K562 (cell line): Measurements from ENCODE around the gene LAGE3. TPM values are rescaled to one million over a fixed set of nuclear protein-coding genes. Genes with fewer than 3 reads are reported as not detected.
A peak's percentile ranks its signal among the peaks of the same experiment; 100 is the strongest.

Experiments used
- ATAC-seq: fragments of 200-7000 bp; cut with Tn5 transposase; 3 replicates; pipeline ENCODE4 v1.9.1; 2020; ENCODE audit warnings: moderate library complexity
- BruUV-seq: library from RNA; stranded (reverse); fragments of 400-500 nt; replicated peaks from 2 replicates; lab custom pipeline; 2021; lab: Mats Ljungman, UMichigan
- CTCF ChIA-PET: fragments of 300-600 bp; formaldehyde crosslinking; extraction: SDS; loops from one replicate; lab custom pipeline; 2021; ENCODE audit warnings: low intra/inter-chr PET ratio; lab: Yijun Ruan, JAX
- POLR2A ChIA-PET: fragments of 300-600, 350-650 bp; sonication (Branson Sonifier 250); formaldehyde crosslinking; extraction: SDS; loops from one replicate; lab custom pipeline; 2021; ENCODE audit warnings: antibody characterized with exemption, inconsistent platforms; lab: Yijun Ruan, JAX
- DNase-seq, 4 experiments: peaks; one replicate each; pipeline versions ENCODE4 v3.0.0 to v3.0.0-alpha.2; 2011 to 2018; ENCODE audit warnings: low spot score in 3 of 4, mixed read lengths in 3 of 4; ENCODE audit errors: extremely low read depth in 1 of 4
- FAIRE-seq: peaks from 2 replicates; lab custom pipeline; 2011; peaks lifted over from hg19 to GRCh38; lab: Jason Lieb, UNC
- H2AFZ ChIP-seq: 2 replicates; pipeline ENCODE4 v1.6.0; 2011; ENCODE audit warnings: low read depth, low read length, control low read depth, inconsistent platforms
- H3K27ac ChIP-seq: fragments of 200-600 bp; 3 replicates; pipeline ENCODE4 v1.8.0; 2011; ENCODE audit warnings: low read depth, mild to moderate bottlenecking, control low read depth, inconsistent platforms, low read length, moderate library complexity, mixed read lengths; ENCODE audit errors: extremely low read depth
- H3K27me3 ChIP-seq, 2 experiments: fragments of 300-600 bp in 1 of 2; 2 replicates in 1 of 2; 3 replicates in 1 of 2; pipeline versions ENCODE4 v1.6.0 to v1.8.0; 2011; ENCODE audit warnings: inconsistent platforms in 2 of 2, low read length in 2 of 2, mild to moderate bottlenecking in 1 of 2, mixed read lengths in 1 of 2, moderate library complexity in 1 of 2; ENCODE audit not compliant: control insufficient read depth in 2 of 2, insufficient read depth in 2 of 2
- H3K36me3 ChIP-seq: fragments of 300-600 bp; 3 replicates; pipeline ENCODE4 v1.8.0; 2011; ENCODE audit warnings: mild to moderate bottlenecking, low read length, inconsistent platforms; ENCODE audit not compliant: control insufficient read depth, insufficient read depth
- H3K4me1 ChIP-seq, 2 experiments: fragments of 200-600 bp in 1 of 2; replicated peaks in 1 of 2; 2 replicates in 1 of 2; 3 replicates in 1 of 2; pipeline versions ENCODE4 v1.5.1 to v1.8.0; 2011; ENCODE audit warnings: inconsistent platforms in 2 of 2, low read length in 2 of 2, mild to moderate bottlenecking in 1 of 2, mixed read lengths in 1 of 2, moderate library complexity in 1 of 2; ENCODE audit not compliant: control insufficient read depth in 2 of 2, insufficient read depth in 2 of 2
- H3K4me2 ChIP-seq: 2 replicates; pipeline ENCODE4 v1.6.1; 2011; ENCODE audit warnings: low read length, control low read depth, inconsistent platforms, mixed read lengths; ENCODE audit not compliant: insufficient read depth
- H3K4me3 ChIP-seq: fragments of 200-600 bp; sonication (generic), shearing (Covaris generic); 2 replicates; pipeline ENCODE4 v1.5.1; 2016; ENCODE audit warnings: control low read depth, inconsistent platforms
- H3K79me2 ChIP-seq: fragments of 200-600 bp; 3 replicates; pipeline ENCODE4 v1.8.0; 2011; ENCODE audit warnings: low read length, inconsistent platforms; ENCODE audit not compliant: control insufficient read depth, insufficient read depth
- H3K9ac ChIP-seq, 2 experiments: 2 replicates each; pipeline versions ENCODE4 v1.6.0 to v1.6.1; 2011; ENCODE audit warnings: low read depth in 2 of 2, low read length in 2 of 2, control low read depth in 1 of 2, inconsistent platforms in 1 of 2, mild to moderate bottlenecking in 1 of 2, mixed read lengths in 1 of 2; ENCODE audit not compliant: insufficient read depth in 1 of 2
- H3K9me1 ChIP-seq: one replicate; pipeline ENCODE4 v1.6.0; 2011; ENCODE audit warnings: inconsistent platforms, mild to moderate bottlenecking, low read length, moderate library complexity; ENCODE audit not compliant: control insufficient read depth, insufficient read depth
- H3K9me3 ChIP-seq: replicated peaks from 2 replicates; pipeline ENCODE4 v1.5.1; 2011; ENCODE audit warnings: low read depth, low read length, inconsistent platforms; ENCODE audit not compliant: control insufficient read depth, insufficient read depth
- H4K20me1 ChIP-seq: replicated peaks from 2 replicates; pipeline ENCODE4 v1.6.1; 2011; ENCODE audit warnings: low read length, inconsistent platforms, mixed read lengths; ENCODE audit not compliant: control insufficient read depth, insufficient read depth
- CBFA2T3 ChIP-seq: fragments of 450-650 bp; IDR thresholded peaks from 2 replicates; pipeline ENCODE4 v1.6.1; 2017
- DACH1 ChIP-seq: fragments of 450-650 bp; IDR thresholded peaks from 2 replicates; pipeline ENCODE4 v1.6.1; 2018; ENCODE audit not compliant: partially characterized antibody
- HOXB6 ChIP-seq: fragments of 250-450 bp; sonication (Bioruptor Pico); IDR thresholded peaks from 2 replicates; pipeline ENCODE4 v1.5.1; 2022; ENCODE audit warnings: mild to moderate bottlenecking, borderline replicate concordance
- NFIC ChIP-seq: fragments of 450-650 bp; IDR thresholded peaks from 2 replicates; pipeline ENCODE4 v1.6.1; 2017; ENCODE audit warnings: mild to moderate bottlenecking, inconsistent platforms
- POLR2G ChIP-seq: fragments of 200-400 bp; formaldehyde crosslinking; IDR thresholded peaks from 2 replicates; pipeline ENCODE4 v1.6.1; 2017; ENCODE audit warnings: low read depth, mild to moderate bottlenecking, antibody characterized with exemption, low read length, moderate library complexity
- U2AF1 ChIP-seq: fragments of 200-400 bp; formaldehyde crosslinking; optimal IDR thresholded peaks from 2 replicates; pipeline ENCODE3; 2017; ENCODE audit warnings: mild to moderate bottlenecking, low read depth, low read length, moderate library complexity
- YY1 ChIP-seq, 3 experiments: IDR thresholded peaks; 2 replicates each; pipeline ENCODE4 v1.6.1; 2011; ENCODE audit warnings: low read length in 2 of 3, mild to moderate bottlenecking in 2 of 3, moderate library complexity in 2 of 3, borderline replicate concordance in 1 of 3, control low read depth in 1 of 3, low read depth in 1 of 3; ENCODE audit not compliant: insufficient read depth in 3 of 3, insufficient replicate concordance in 2 of 3, control insufficient read depth in 1 of 3, insufficient read length in 1 of 3; ENCODE audit errors: extremely low read depth in 1 of 3
- ZNF253 ChIP-seq: fragments of 250-450 bp; sonication (Bioruptor Pico); conservative IDR thresholded peaks from 2 replicates; pipeline ENCODE4 v1.6.1; 2021; ENCODE audit warnings: mild to moderate bottlenecking
- WGBS: fragments of 100-300 bp; shearing (Covaris generic); methylation state at CpG from one replicate; pipeline ENCODE4 v1.1.6; 2016; ENCODE audit warnings: low coverage, mixed read lengths; ENCODE audit not compliant: insufficient coverage; ENCODE audit errors: missing lambda C conversion rate; 5-methylcytosine and 5-hydroxymethylcytosine counted together
- in situ Hi-C: fragments of 300-500 bp; cut with MboI; formaldehyde crosslinking; loops from 4 replicates; pipeline ENCODE4 v1.15.0; 2018; ENCODE audit warnings: inconsistent platforms, mixed read lengths
- intact Hi-C: fragments of 100-400 bp; cut with micrococcal nuclease; formaldehyde crosslinking; loops from 2 replicates; pipeline ENCODE4 v1.14.2; 2022
- polyA plus RNA-seq, 8 experiments: library from polyadenylated mRNA; depleted of rRNA in 4 of 8; stranded (reverse) in 5 of 8; unstranded in 3 of 8; fragments of >200 nt; fragmentation: Nextera tagmentation in 2 of 8; fragmentation: Illumina TruSeq in 1 of 8; extraction: Ambion mirVana in 2 of 8; extraction: Trizol in 1 of 8; gene quantifications; 2 replicates each; pipeline versions ENCODE4 v1.2.1 to v1.2.3, GENCODE V29; 2011 to 2014; ENCODE audit warnings: inconsistent platforms in 1 of 8, missing spikeins in 1 of 8
- total RNA-seq, 7 experiments: library from RNA; depleted of rRNA in 6 of 7; stranded (reverse); fragments of >200 nt in 6 of 7; fragmentation: Illumina TruSeq in 2 of 7; extraction: Trizol in 2 of 7; gene quantifications; 2 replicates each; pipeline versions ENCODE4 v1.2.1 to v1.2.3, GENCODE V29; 2011 to 2021; ENCODE audit warnings: low replicate concordance in 1 of 7
- TF ChIP-seq, protein P1 (sequence below): sonication (generic); formaldehyde crosslinking; IDR thresholded peaks from 2 replicates; pipeline ENCODE4 v1.4.0; 2020; ENCODE audit warnings: mild to moderate bottlenecking, missing genetic modification reagents
- TF ChIP-seq, protein P2 (sequence below): fragments of 450-650 bp; IDR thresholded peaks from 2 replicates; pipeline ENCODE4 v1.6.1; 2016
- TF ChIP-seq, protein P3 (sequence below), 2 experiments: fragments of 250-450 bp in 1 of 2; fragments of 450-650 bp in 1 of 2; sonication (Bioruptor Pico) in 1 of 2; IDR thresholded peaks; 2 replicates each; pipeline versions ENCODE4 v1.6.1 to v1.8.0; 2016 to 2021; ENCODE audit warnings: mild to moderate bottlenecking in 2 of 2, moderate library complexity in 2 of 2, missing compliant biosample characterization in 1 of 2, missing genetic modification characterization in 1 of 2
- TF ChIP-seq, protein P4 (sequence below): sonication (generic); formaldehyde crosslinking; IDR thresholded peaks from 2 replicates; pipeline ENCODE4 v1.8.0; 2022; ENCODE audit warnings: missing genetic modification reagents, mild to moderate bottlenecking, moderate library complexity, borderline replicate concordance

The LAGE3 gene
- total and polyA plus RNA-seq, 9 of the 15 experiments (the other 6 are each of a cell fraction or from before 2014, with no cell fraction given) = 28.2 to 125 (median 35.8) TPM

DNA sequence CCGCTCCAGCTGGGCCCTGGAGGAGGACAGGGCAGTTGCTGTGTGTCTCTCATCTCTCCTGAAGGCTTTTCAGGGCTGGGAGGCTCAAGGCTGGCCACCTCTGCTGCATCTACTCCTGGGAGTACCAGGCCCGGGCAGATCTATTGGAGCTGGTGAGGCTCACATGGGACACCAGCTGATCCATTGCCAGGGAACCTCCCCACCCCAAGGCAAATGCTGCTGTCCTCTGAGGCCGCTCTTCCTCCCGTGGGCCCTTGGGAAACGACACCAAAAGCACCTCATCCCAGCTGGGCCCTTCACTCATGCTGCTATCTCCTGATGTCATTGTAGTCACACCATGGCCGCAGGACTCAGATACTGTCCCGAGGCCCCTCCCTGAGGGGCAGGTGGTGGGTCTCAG is 3.7 kb upstream of the LAGE3 start:
- FAIRE-seq (no peak), DNase-seq (peak in 2 of 4 experiments; percentile 15 to 61), ATAC-seq (no peak)
- Histone ChIP-seq H4K20me1 (no peaks in the 10 kb centered on the region), H3K4me2 (peak overlapping the region; percentile 91; the same call in 1 of the 2 replicates), H2AFZ (no peak overlapping the region), H3K9me1 (no peaks in the 10 kb centered on the region), H3K4me1 (peaks cover 47 to 81% of the 10 kb centered on the region in 2 experiments), H3K4me3 (no peak overlapping the region), H3K9me3 (no peaks in the 10 kb centered on the region), H3K27ac (peak overlapping the region; percentile 87), H3K36me3 (peaks cover 35% of the 10 kb centered on the region), H3K27me3 (no peaks in the 10 kb centered on the region), H3K9ac (peak overlapping the region; percentile 84 to 88; a peak in 3 of 4 replicates), H3K79me2 (peaks cover 52% of the 10 kb centered on the region)
- TF ChIP-seq, protein P1, sequence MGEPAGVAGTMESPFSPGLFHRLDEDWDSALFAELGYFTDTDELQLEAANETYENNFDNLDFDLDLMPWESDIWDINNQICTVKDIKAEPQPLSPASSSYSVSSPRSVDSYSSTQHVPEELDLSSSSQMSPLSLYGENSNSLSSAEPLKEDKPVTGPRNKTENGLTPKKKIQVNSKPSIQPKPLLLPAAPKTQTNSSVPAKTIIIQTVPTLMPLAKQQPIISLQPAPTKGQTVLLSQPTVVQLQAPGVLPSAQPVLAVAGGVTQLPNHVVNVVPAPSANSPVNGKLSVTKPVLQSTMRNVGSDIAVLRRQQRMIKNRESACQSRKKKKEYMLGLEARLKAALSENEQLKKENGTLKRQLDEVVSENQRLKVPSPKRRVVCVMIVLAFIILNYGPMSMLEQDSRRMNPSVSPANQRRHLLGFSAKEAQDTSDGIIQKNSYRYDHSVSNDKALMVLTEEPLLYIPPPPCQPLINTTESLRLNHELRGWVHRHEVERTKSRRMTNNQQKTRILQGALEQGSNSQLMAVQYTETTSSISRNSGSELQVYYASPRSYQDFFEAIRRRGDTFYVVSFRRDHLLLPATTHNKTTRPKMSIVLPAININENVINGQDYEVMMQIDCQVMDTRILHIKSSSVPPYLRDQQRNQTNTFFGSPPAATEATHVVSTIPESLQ (CRISPR knock-in tag) = no peak
- peak; percentile 53 for TF ChIP-seq DACH1
- TF ChIP-seq, protein P2, sequence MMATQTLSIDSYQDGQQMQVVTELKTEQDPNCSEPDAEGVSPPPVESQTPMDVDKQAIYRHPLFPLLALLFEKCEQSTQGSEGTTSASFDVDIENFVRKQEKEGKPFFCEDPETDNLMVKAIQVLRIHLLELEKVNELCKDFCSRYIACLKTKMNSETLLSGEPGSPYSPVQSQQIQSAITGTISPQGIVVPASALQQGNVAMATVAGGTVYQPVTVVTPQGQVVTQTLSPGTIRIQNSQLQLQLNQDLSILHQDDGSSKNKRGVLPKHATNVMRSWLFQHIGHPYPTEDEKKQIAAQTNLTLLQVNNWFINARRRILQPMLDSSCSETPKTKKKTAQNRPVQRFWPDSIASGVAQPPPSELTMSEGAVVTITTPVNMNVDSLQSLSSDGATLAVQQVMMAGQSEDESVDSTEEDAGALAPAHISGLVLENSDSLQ = peak; percentile 39; the same call in 1 of the 2 replicates
- no peak for TF ChIP-seq NFIC
- peak; percentile 44 for TF ChIP-seq CBFA2T3
- peak in 1 of 3 experiments; percentile 2 for TF ChIP-seq YY1 (IDR thresholded peaks at IDR 0.05; ENCODE audit: borderline replicate concordance in 1 of 3, control insufficient read depth in 1 of 3, extremely low read depth in 1 of 3, insufficient read depth in 3 of 3, insufficient read length in 1 of 3, insufficient replicate concordance in 2 of 3, low read depth in 1 of 3, low read length in 2 of 3)
- TF ChIP-seq, protein P3, sequence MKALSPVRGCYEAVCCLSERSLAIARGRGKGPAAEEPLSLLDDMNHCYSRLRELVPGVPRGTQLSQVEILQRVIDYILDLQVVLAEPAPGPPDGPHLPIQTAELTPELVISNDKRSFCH (CRISPR knock-in tag; IDR thresholded peaks at IDR 0.05) = no peak
- TF ChIP-seq, protein P3 (tag; IDR thresholded peaks at IDR 0.05) = no peak
- no peak for TF ChIP-seq ZNF253 (CRISPR knock-in tag)
- TF ChIP-seq U2AF1 = no peak
- TF ChIP-seq POLR2G = peak; percentile 64
- TF ChIP-seq, protein P4, sequence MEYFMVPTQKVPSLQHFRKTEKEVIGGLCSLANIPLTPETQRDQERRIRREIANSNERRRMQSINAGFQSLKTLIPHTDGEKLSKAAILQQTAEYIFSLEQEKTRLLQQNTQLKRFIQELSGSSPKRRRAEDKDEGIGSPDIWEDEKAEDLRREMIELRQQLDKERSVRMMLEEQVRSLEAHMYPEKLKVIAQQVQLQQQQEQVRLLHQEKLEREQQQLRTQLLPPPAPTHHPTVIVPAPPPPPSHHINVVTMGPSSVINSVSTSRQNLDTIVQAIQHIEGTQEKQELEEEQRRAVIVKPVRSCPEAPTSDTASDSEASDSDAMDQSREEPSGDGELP (CRISPR knock-in tag) = peak; percentile 75; the same call in 1 of the 2 replicates
- no peak for TF ChIP-seq HOXB6 (CRISPR knock-in tag)
- in situ Hi-C loops (no loop called here), intact Hi-C loops (loop anchor here (5.0 kb wide), 1 partner anchor 35 kb away; the partner anchor contains the start of gene FAM3A)
- CTCF ChIA-PET = no interaction called here
- 6% methylated on average over 3 of the region's 7 CpGs for WGBS
- no TSS peak for BruUV-seq
- POLR2A ChIA-PET = interaction anchor here (0.6 to 1.3 kb wide), 4 partner anchors 19 to 44 kb away, joined by 3 to 7 read pairs (median 4); no protein-coding TSS in a partner anchor
